AG04450 (cell line): ENCODE measurements around the gene MAD1L1. TPM values are rescaled to one million over a fixed set of nuclear protein-coding genes. Genes with fewer than 3 reads are reported as not detected.

ENCODE experiments used
- CTCF ChIA-PET: fragments of 300-600, 350-600 bp; formaldehyde crosslinking; extraction: SDS; loops from one replicate; lab custom pipeline; 2022; ENCODE audit warnings: antibody characterized with exemption, inconsistent platforms; lab: Charles Lee
- POLR2A ChIA-PET: fragments of 350-600 bp; formaldehyde crosslinking; extraction: SDS; loops from one replicate; lab custom pipeline; 2021; ENCODE audit warnings: antibody characterized with exemption, inconsistent platforms; lab: Yijun Ruan, JAX
- DNase-seq: peaks from one replicate; pipeline ENCODE4 v3.0.0-alpha.2; 2011; ENCODE audit warnings: low read depth, low spot score
- H3K27ac ChIP-seq: one replicate; pipeline ENCODE4 v1.5.1; 2012; ENCODE audit warnings: low read depth, low read length, control low read depth
- H3K27me3 ChIP-seq: one replicate; pipeline ENCODE4 v1.6.0; 2012; ENCODE audit warnings: low read length; ENCODE audit not compliant: control insufficient read depth, insufficient read depth
- H3K4me3 ChIP-seq: 2 replicates; pipeline ENCODE4 v1.5.1; 2011; ENCODE audit warnings: mild to moderate bottlenecking, low read depth, low read length, control low read depth
- H3K9me3 ChIP-seq: 2 replicates; pipeline ENCODE4 v1.5.1; 2012; ENCODE audit warnings: low read length; ENCODE audit not compliant: control insufficient read depth, insufficient read depth
- polyA plus RNA-seq: library from polyadenylated mRNA; depleted of rRNA; stranded (reverse); fragments of >200 nt; gene quantifications from 2 replicates; pipeline ENCODE4 v1.2.3, GENCODE V29; 2011
- TF ChIP-seq, protein P1 (sequence below): IDR thresholded peaks from 2 replicates; pipeline ENCODE4 v1.5.1; 2011; ENCODE audit warnings: low read depth, low read length, control low read depth, inconsistent platforms

The MAD1L1 gene
- polyA plus RNA-seq, 1 experiment: 11.9 TPM

DNA sequence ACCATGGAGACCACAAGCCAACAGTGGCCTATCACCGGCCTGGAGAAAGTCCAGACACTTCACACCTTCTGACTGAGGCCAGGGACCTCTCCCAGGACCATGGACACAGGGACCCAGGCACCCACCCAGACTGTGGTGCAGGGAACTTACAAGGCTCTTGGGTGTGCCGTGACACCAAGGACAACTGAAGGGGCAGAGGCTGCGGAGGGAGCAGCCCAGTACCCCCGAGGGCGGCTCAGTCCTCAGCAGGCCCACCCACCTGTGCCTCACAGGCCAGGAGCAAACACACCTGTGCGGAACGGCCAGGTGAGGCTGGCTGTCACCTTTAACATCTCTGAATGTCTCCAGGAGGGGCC is 182.3 kb downstream of the MAD1L1 start:
- TF ChIP-seq, protein P1, sequence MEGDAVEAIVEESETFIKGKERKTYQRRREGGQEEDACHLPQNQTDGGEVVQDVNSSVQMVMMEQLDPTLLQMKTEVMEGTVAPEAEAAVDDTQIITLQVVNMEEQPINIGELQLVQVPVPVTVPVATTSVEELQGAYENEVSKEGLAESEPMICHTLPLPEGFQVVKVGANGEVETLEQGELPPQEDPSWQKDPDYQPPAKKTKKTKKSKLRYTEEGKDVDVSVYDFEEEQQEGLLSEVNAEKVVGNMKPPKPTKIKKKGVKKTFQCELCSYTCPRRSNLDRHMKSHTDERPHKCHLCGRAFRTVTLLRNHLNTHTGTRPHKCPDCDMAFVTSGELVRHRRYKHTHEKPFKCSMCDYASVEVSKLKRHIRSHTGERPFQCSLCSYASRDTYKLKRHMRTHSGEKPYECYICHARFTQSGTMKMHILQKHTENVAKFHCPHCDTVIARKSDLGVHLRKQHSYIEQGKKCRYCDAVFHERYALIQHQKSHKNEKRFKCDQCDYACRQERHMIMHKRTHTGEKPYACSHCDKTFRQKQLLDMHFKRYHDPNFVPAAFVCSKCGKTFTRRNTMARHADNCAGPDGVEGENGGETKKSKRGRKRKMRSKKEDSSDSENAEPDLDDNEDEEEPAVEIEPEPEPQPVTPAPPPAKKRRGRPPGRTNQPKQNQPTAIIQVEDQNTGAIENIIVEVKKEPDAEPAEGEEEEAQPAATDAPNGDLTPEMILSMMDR: no peak
- DNase-seq: no peak
- ChIA-PET POLR2A (no interaction called here), CTCF (no interaction called here)
- Histone ChIP-seq H3K9me3 (no peaks in the 10 kb centered on the region; the same call in 1 of the 2 replicates), H3K27me3 (no peaks in the 10 kb centered on the region), H3K4me3 (no peak overlapping the region), H3K27ac (no peak overlapping the region)

- CTCF ChIA-PET: no interaction called here
- DNase-seq: no peak
These were observed 182.8 kb downstream of the MAD1L1 start for GRCh38 chr7:2049782-2050510.

DNA sequence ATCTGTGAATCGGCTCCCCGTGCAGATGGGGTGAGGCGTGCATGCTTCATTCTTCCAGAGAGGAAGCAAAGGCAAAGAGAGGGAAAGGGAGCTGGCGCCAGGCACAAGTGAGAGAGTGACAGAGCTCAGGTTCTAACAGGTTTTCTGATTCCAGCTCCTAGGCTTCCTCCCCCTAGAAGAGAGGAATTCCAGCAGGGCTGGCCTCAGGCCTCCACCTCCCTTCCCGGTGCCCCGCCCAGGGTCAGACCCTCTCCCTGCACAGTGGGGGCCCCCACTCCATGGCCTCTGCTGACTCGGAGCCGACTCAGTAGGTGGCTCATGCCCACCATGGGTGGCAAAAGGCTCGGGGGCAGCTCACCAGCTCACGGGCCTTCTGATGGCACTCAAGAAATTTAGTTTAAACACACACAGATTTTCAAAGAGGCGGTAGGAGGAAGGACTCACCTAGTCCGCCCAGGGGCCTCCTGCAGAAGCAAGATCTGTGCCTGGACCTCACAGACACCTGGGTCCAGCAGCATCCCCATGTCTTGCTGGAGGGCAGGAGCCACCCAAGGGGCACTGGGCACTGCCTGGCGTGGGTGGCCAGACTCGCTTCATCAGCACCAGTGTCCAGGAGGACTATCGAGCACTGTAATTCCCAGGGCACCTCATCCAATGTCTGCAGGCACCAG is 183.5 kb downstream of the MAD1L1 start:
- Histone ChIP-seq H3K27ac (no peak overlapping the region), H3K27me3 (no peaks in the 10 kb centered on the region), H3K4me3 (no peak overlapping the region), H3K9me3 (peaks cover 10% of the 10 kb centered on the region)
- TF ChIP-seq, protein P1: no peak
- POLR2A ChIA-PET: no interaction called here
- CTCF ChIA-PET: interaction anchor here (0.5 kb wide), 1 partner anchor 272 kb away, joined by 4 read pairs; no protein-coding TSS in a partner anchor
- DNase-seq: no peak

More at GRCh38 chr7:2049782-2050510, 182.8 kb downstream of the MAD1L1 start:
- Histone ChIP-seq H3K27ac (no peak overlapping the region), H3K4me3 (no peak overlapping the region), H3K27me3 (no peaks in the 10 kb centered on the region), H3K9me3 (peaks cover 3% of the 10 kb centered on the region; the same call in 1 of the 2 replicates)
- TF ChIP-seq, protein P1: no peak
- POLR2A ChIA-PET: no interaction called here

- peaks cover 17% of the 10 kb centered on the region for H3K9me3 ChIP-seq
- H3K4me3 ChIP-seq: no peak overlapping the region
- TF ChIP-seq, protein P1: no peak
- POLR2A ChIA-PET: no interaction called here
- H3K27ac ChIP-seq: peak overlapping the region; percentile 2
- CTCF ChIA-PET: no interaction called here
- DNase-seq: no peak
- H3K27me3 ChIP-seq: no peaks in the 10 kb centered on the region
These were observed 184.2 kb downstream of the MAD1L1 start for GRCh38 chr7:2048531-2048930.

DNA sequence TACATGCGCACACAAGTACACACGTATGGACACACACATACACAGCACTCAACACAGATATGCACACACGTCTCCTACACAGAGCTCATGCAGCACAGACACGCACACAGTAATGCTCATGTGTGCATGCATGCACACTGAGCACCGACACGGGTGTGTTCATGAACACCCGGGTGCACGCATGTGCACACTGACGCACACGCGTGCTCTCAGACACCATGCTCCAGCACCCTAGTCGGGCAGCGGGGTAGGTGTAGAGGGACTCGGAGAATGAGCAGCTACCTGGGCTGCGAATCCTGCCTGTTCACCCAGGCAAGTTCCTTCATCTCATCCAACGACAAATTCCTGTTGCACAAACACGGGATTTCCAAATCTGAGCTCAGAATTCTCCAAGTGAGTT is 184.7 kb downstream of the MAD1L1 start:
- no peak overlapping the region for H3K27ac ChIP-seq
- H3K27me3 ChIP-seq: no peaks in the 10 kb centered on the region
- H3K4me3 ChIP-seq: no peak overlapping the region
- ChIA-PET POLR2A (no interaction called here), CTCF (no interaction called here)
- DNase-seq: no peak
- H3K9me3 ChIP-seq: peaks cover 23% of the 10 kb centered on the region
- TF ChIP-seq, protein P1: no peak
